Neuronal stem cell (in vitro differentiated cells): ENCODE data around the gene TMED8.

Experiments used
- DNase-seq: peaks from one replicate; pipeline ENCODE4 v3.0.0-alpha.2; 2013; ENCODE audit warnings: low spot score
- H2AFZ ChIP-seq: one replicate; pipeline ENCODE4 v1.6.1; 2013; ENCODE audit warnings: mild to moderate bottlenecking, low read length, inconsistent platforms
- H2AK5ac ChIP-seq: 2 replicates; pipeline ENCODE4 v1.6.1; 2013; ENCODE audit warnings: low read depth, mild to moderate bottlenecking, inconsistent platforms, low read length, moderate library complexity, mixed read lengths
- H2BK120ac ChIP-seq: 2 replicates; pipeline ENCODE4 v1.6.1; 2013; ENCODE audit warnings: low read depth, mild to moderate bottlenecking, inconsistent platforms, low read length, moderate library complexity, mixed read lengths
- H2BK12ac ChIP-seq: one replicate; pipeline ENCODE4 v1.6.1; 2013; ENCODE audit warnings: low read length, inconsistent platforms
- H2BK15ac ChIP-seq: 2 replicates; pipeline ENCODE4 v1.6.1; 2013; ENCODE audit warnings: mild to moderate bottlenecking, low read length, inconsistent platforms, mixed read lengths
- H2BK5ac ChIP-seq: one replicate; pipeline ENCODE4 v1.6.1; 2013; ENCODE audit warnings: inconsistent platforms, mild to moderate bottlenecking, low read length, moderate library complexity
- H3K14ac ChIP-seq: one replicate; pipeline ENCODE4 v1.6.1; 2013; ENCODE audit warnings: low read length, inconsistent platforms
- H3K18ac ChIP-seq: 2 replicates; pipeline ENCODE4 v1.6.1; 2013; ENCODE audit warnings: low read length, inconsistent platforms
- H3K23ac ChIP-seq: 2 replicates; pipeline ENCODE4 v1.6.1; 2013; ENCODE audit warnings: low read depth, mild to moderate bottlenecking, mixed read lengths, low read length, inconsistent platforms; ENCODE audit not compliant: poor library complexity
- H3K27ac ChIP-seq: replicated peaks from 3 replicates; pipeline ENCODE4 v1.5.1; 2013; ENCODE audit warnings: low read length, inconsistent platforms
- H3K27me3 ChIP-seq, 3 experiments: 2 replicates each; pipeline ENCODE4 v1.6.1; 2013; ENCODE audit warnings: low read length in 3 of 3, mild to moderate bottlenecking in 2 of 3, inconsistent platforms in 1 of 3, low read depth in 1 of 3, mixed read lengths in 1 of 3, moderate library complexity in 1 of 3; ENCODE audit not compliant: control insufficient read depth in 3 of 3, insufficient read depth in 3 of 3
- H3K36me3 ChIP-seq, 2 donors: replicated peaks in 1 of 2; 2 replicates each; pipeline ENCODE4 v1.6.1; 2013; ENCODE audit warnings: low read length in 2 of 2; ENCODE audit not compliant: control insufficient read depth in 2 of 2, insufficient read depth in 2 of 2
- H3K4ac ChIP-seq: 2 replicates; pipeline ENCODE4 v1.6.1; 2013; ENCODE audit warnings: inconsistent platforms, mild to moderate bottlenecking, low read length, moderate library complexity
- H3K4me1 ChIP-seq, 2 donors: 1 replicate in 1 of 2; 2 replicates in 1 of 2; pipeline ENCODE4 v1.6.1; 2013; ENCODE audit warnings: low read length in 2 of 2, low read depth in 1 of 2; ENCODE audit not compliant: control insufficient read depth in 2 of 2, insufficient read depth in 1 of 2
- H3K4me2 ChIP-seq: one replicate; pipeline ENCODE4 v1.6.1; 2013; ENCODE audit warnings: mild to moderate bottlenecking, low read length, inconsistent platforms; ENCODE audit not compliant: insufficient read depth, poor library complexity, severe bottlenecking
- H3K4me3 ChIP-seq, 2 donors: 2 replicates each; pipeline ENCODE4 v1.5.1; 2013; ENCODE audit warnings: low read length in 2 of 2, mild to moderate bottlenecking in 2 of 2, inconsistent platforms in 1 of 2, moderate library complexity in 1 of 2
- H3K79me1 ChIP-seq: one replicate; pipeline ENCODE4 v1.6.1; 2013; ENCODE audit warnings: low read depth, mild to moderate bottlenecking, inconsistent platforms, low read length, moderate library complexity
- H3K9ac ChIP-seq: one replicate; pipeline ENCODE4 v1.6.1; 2013; ENCODE audit warnings: mild to moderate bottlenecking, low read depth, low read length, inconsistent platforms; ENCODE audit not compliant: poor library complexity
- H3K9me3 ChIP-seq, 2 donors: replicated peaks in 1 of 2; 2 replicates each; pipeline versions ENCODE3 to v1.6.1; 2013; ENCODE audit warnings: low read length in 2 of 2, mild to moderate bottlenecking in 2 of 2, inconsistent platforms in 1 of 2, low read depth in 1 of 2, mixed read lengths in 1 of 2, moderate library complexity in 1 of 2; ENCODE audit not compliant: control insufficient read depth in 2 of 2, insufficient read depth in 1 of 2
- H4K8ac ChIP-seq: one replicate; pipeline ENCODE4 v1.6.1; 2013; ENCODE audit warnings: low read depth, mild to moderate bottlenecking, inconsistent platforms, low read length, moderate library complexity
- H4K91ac ChIP-seq: one replicate; pipeline ENCODE4 v1.6.1; 2013; ENCODE audit warnings: low read length, low read depth, mild to moderate bottlenecking, inconsistent platforms; ENCODE audit not compliant: poor library complexity
- WGBS, 2 donors: extraction: QIAGEN DNeasy Blood & Tissue Kit; methylation state at CpG; one replicate each; pipeline ENCODE4 v1.1.7; 2013; ENCODE audit warnings: missing lambda C conversion rate in 2 of 2, mixed read lengths in 1 of 2; ENCODE audit not compliant: insufficient read length in 2 of 2, insufficient replicate concordance in 1 of 2; ENCODE audit errors: extremely low coverage in 2 of 2; 5-methylcytosine and 5-hydroxymethylcytosine counted together

Gene TMED8

GRCh38 chr14:77296906-77297305 is 80.0 kb downstream of the TMED8 start:
- H3K14ac ChIP-seq = no peak overlapping the region
- no peak overlapping the region for H2BK120ac ChIP-seq
- H2AFZ ChIP-seq = no peak overlapping the region
- H3K36me3 ChIP-seq = peaks cover 16 to 83% of the 10 kb centered on the region in 2 donors
- H2BK15ac ChIP-seq = no peak overlapping the region
- H2BK12ac ChIP-seq = no peak overlapping the region
- no CpG with 5 or more reads among the region's 8 CpGs for WGBS, 2 donors
- H3K9me3 ChIP-seq = no peaks in the 10 kb centered on the region
- peaks cover 0 to 6% of the 10 kb centered on the region in 2 donors for H3K4me1 ChIP-seq
- H4K8ac ChIP-seq = no peak overlapping the region
- H3K9ac ChIP-seq = no peak overlapping the region
- no peak overlapping the region for H3K18ac ChIP-seq
- H3K79me1 ChIP-seq = peaks cover 4% of the 10 kb centered on the region
- no peak overlapping the region for H4K91ac ChIP-seq
- no peak overlapping the region for H2BK5ac ChIP-seq
- no peak overlapping the region for H3K23ac ChIP-seq
- H3K27me3 ChIP-seq = no peaks in the 10 kb centered on the region
- no peak overlapping the region for H3K4me2 ChIP-seq
- DNase-seq = no peak
- no peak overlapping the region for H3K4ac ChIP-seq
- H3K27ac ChIP-seq = no peak overlapping the region
- H2AK5ac ChIP-seq = no peak overlapping the region
- H3K4me3 ChIP-seq = no peak overlapping the region

GRCh38 chr14:77296155-77296554 is 80.7 kb downstream of the TMED8 start:
- no peak overlapping the region for H3K18ac ChIP-seq
- no peak overlapping the region for H3K23ac ChIP-seq
- no peak overlapping the region for H4K91ac ChIP-seq
- no peak overlapping the region for H2AFZ ChIP-seq
- H3K36me3 ChIP-seq = peaks cover 15 to 79% of the 10 kb centered on the region in 2 donors
- no peaks in the 10 kb centered on the region for H3K27me3 ChIP-seq
- H3K4me2 ChIP-seq = no peak overlapping the region
- H3K4me1 ChIP-seq = peaks cover 0 to under 1% of the 10 kb centered on the region in 2 donors
- H3K79me1 ChIP-seq = peaks cover 4% of the 10 kb centered on the region
- no peak overlapping the region for H3K9ac ChIP-seq
- H2BK12ac ChIP-seq = no peak overlapping the region
- no peak overlapping the region for H3K14ac ChIP-seq
- no peak for DNase-seq
- H4K8ac ChIP-seq = no peak overlapping the region
- H2BK5ac ChIP-seq = no peak overlapping the region
- H3K4me3 ChIP-seq = no peak overlapping the region
- no CpG with 5 or more reads among the region's 13 CpGs for whole genome bisulfite sequencing, 2 donors
- H3K9me3 ChIP-seq = no peaks in the 10 kb centered on the region
- no peak overlapping the region for H2AK5ac ChIP-seq
- no peak overlapping the region for H2BK15ac ChIP-seq
- no peak overlapping the region for H2BK120ac ChIP-seq
- H3K4ac ChIP-seq = no peak overlapping the region
- H3K27ac ChIP-seq = no peak overlapping the region

- Histone ChIP-seq H3K4me1 (no peaks in the 10 kb centered on the region), H3K9ac (no peak overlapping the region), H3K4me2 (no peak overlapping the region), H3K79me1 (no peaks in the 10 kb centered on the region), H3K18ac (no peak overlapping the region), H2BK5ac (no peak overlapping the region), H2AK5ac (no peak overlapping the region), H3K27me3 (no peaks in the 10 kb centered on the region), H2BK120ac (no peak overlapping the region), H3K4me3 (no peak overlapping the region), H3K23ac (no peak overlapping the region), H2BK12ac (no peak overlapping the region), H3K4ac (no peak overlapping the region), H4K8ac (no peak overlapping the region), H3K9me3 (no peaks in the 10 kb centered on the region), H3K36me3 (peaks cover 8 to 73% of the 10 kb centered on the region in 2 donors), H3K14ac (no peak overlapping the region), H4K91ac (no peak overlapping the region), H2AFZ (no peak overlapping the region), H3K27ac (no peak overlapping the region), H2BK15ac (no peak overlapping the region)
- no CpG with 5 or more reads among the region's 4 CpGs for WGBS, 2 donors
- no peak for DNase-seq
Observed at GRCh38 chr14:77290705-77291104, 86.2 kb downstream of the TMED8 start.

DNA sequence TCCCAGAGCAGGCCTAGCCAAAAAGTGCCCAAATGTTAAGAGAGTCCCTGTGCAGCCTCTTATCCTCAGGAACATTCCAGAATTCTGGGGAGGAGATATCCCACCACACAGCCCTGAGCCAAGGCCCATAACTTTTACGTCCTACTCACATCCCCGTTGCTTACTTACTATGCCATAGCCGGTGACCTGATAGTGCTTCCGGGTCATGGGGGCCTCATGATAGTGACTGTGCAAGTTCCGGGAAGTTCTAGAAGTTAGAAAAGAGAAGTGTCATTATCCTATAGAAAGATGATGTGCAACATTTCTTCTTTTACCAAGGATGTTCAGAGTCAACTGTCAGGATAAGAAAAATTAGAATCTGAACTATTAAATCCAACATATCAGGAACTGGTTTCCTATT is 90.3 kb downstream of the TMED8 start:
- H3K9ac ChIP-seq = no peak overlapping the region
- no CpG with 5 or more reads among the region's 5 CpGs for WGBS, 2 donors
- H3K9me3 ChIP-seq = no peaks in the 10 kb centered on the region
- no peak overlapping the region for H3K18ac ChIP-seq
- H3K79me1 ChIP-seq = no peaks in the 10 kb centered on the region
- H3K36me3 ChIP-seq = peaks cover 15 to 77% of the 10 kb centered on the region in 2 donors
- H2BK15ac ChIP-seq = no peak overlapping the region
- no peak overlapping the region for H2AFZ ChIP-seq
- no peak overlapping the region for H3K14ac ChIP-seq
- H2BK120ac ChIP-seq = no peak overlapping the region
- no peak overlapping the region for H3K4me2 ChIP-seq
- H3K23ac ChIP-seq = no peak overlapping the region
- H3K4me3 ChIP-seq = no peak overlapping the region
- H2BK12ac ChIP-seq = no peak overlapping the region
- H2AK5ac ChIP-seq = no peak overlapping the region
- no peak overlapping the region for H3K4ac ChIP-seq
- no peak overlapping the region for H2BK5ac ChIP-seq
- peaks cover 0 to 16% of the 10 kb centered on the region in 2 donors for H3K4me1 ChIP-seq
- H4K91ac ChIP-seq = no peak overlapping the region
- H3K27ac ChIP-seq = no peak overlapping the region
- H3K27me3 ChIP-seq = no peaks in the 10 kb centered on the region
- H4K8ac ChIP-seq = no peak overlapping the region
- no peak for DNase-seq
